Testis (tissue), 2 donors: ENCODE results near the gene DDHD1.

ENCODE experiments used
- CTCF ChIP-seq, 3 experiments: fragments of 450-650 bp in 2 of 3; fragments of 200-600 bp in 1 of 3; sonication (generic) in 1 of 3; IDR thresholded peaks; one replicate each; pipeline ENCODE4 v1.5.1; 2016 to 2019; ENCODE audit warnings: antibody characterized with exemption in 3 of 3, mild to moderate bottlenecking in 2 of 3, moderate library complexity in 1 of 3
- POLR2A ChIP-seq: fragments of 450-650 bp; IDR thresholded peaks from one replicate; pipeline ENCODE4 v1.6.1; 2017; ENCODE audit warnings: antibody characterized with exemption, mild to moderate bottlenecking, moderate library complexity

- no peak for TF ChIP-seq CTCF (IDR thresholded peaks at IDR 0.05)
- TF ChIP-seq POLR2A, result no peak
Measured at GRCh38 chr14:53148671-53149070, 4.5 kb downstream of the DDHD1 start.
